Measurements from ENCODE around the gene CBX5.

The CBX5 gene

GRCh38 chr12:54227376-54227775, 52.5 kb downstream of the CBX5 start:
- no peak for DNase-seq (ENCODE audit: low spot score)

DNA sequence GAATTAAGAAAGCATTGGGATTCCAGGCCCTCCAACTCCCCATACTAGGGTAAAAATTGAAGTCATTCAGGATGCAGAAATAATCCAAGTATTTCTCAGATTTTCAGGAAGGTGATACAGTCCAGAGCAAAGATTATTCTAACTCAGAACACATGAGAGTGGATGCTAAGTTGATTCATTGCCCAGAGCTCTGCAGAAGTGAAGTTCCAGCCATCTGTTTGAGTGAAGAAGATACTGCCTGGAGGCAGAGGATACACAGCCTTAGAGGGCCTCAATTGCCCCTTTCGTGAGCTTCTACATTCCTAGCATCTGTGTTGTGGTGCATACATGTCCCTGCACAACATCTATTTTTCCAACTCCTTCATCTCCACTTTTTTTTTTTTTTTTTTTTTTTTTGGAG, 54.3 kb downstream of the CBX5 start:
- TF ChIP-seq, protein P1, sequence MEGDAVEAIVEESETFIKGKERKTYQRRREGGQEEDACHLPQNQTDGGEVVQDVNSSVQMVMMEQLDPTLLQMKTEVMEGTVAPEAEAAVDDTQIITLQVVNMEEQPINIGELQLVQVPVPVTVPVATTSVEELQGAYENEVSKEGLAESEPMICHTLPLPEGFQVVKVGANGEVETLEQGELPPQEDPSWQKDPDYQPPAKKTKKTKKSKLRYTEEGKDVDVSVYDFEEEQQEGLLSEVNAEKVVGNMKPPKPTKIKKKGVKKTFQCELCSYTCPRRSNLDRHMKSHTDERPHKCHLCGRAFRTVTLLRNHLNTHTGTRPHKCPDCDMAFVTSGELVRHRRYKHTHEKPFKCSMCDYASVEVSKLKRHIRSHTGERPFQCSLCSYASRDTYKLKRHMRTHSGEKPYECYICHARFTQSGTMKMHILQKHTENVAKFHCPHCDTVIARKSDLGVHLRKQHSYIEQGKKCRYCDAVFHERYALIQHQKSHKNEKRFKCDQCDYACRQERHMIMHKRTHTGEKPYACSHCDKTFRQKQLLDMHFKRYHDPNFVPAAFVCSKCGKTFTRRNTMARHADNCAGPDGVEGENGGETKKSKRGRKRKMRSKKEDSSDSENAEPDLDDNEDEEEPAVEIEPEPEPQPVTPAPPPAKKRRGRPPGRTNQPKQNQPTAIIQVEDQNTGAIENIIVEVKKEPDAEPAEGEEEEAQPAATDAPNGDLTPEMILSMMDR (IDR thresholded peaks at IDR 0.05), result no peak
- no peak overlapping the region for H3K27ac ChIP-seq
- no peak for DNase-seq (ENCODE audit: low spot score)
- no peak overlapping the region for H3K4me3 ChIP-seq

More at GRCh38 chr12:54227376-54227775, 52.5 kb downstream of the CBX5 start:
- Histone ChIP-seq H3K4me3 (no peak overlapping the region), H3K27ac (no peak overlapping the region)
- TF ChIP-seq, protein P1 (IDR thresholded peaks at IDR 0.05), result no peak

DNA sequence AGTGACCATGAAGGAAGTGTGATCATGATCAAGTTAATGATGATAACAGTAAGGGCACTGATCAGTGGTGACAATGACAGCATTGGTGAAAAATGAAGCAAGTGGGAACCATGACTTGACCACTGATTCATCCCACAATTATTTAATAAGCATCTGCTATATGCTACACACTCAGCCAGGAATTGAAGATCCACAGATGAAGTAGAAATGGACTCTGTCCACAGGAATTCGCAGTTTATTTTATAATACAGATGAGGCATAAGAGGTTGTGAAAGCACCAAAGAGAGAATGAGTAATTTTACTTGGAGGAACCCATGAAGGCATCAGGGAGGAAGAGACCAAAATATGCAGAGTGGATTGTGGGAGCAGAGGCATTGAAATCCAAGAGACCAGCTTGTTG, 57.3 kb downstream of the CBX5 start:
- Histone ChIP-seq H3K27ac (no peak overlapping the region), H3K4me3 (no peak overlapping the region)
- DNase-seq (ENCODE audit: low spot score), result no peak
- TF ChIP-seq, protein P1 (IDR thresholded peaks at IDR 0.05), result no peak

- DNase-seq (ENCODE audit: low spot score), result no peak
- TF ChIP-seq, protein P1 (IDR thresholded peaks at IDR 0.05), result no peak
- Histone ChIP-seq H3K27ac (no peak overlapping the region), H3K4me3 (no peak overlapping the region)
Observed at GRCh38 chr12:54221402-54221984, 58.4 kb downstream of the CBX5 start.

GRCh38 chr12:54220567-54220966, 59.4 kb downstream of the CBX5 start:
- TF ChIP-seq, protein P1 (IDR thresholded peaks at IDR 0.05), result no peak
- DNase-seq (ENCODE audit: low spot score), result no peak
- no peak overlapping the region for H3K27ac ChIP-seq
- no peak overlapping the region for H3K4me3 ChIP-seq

DNA sequence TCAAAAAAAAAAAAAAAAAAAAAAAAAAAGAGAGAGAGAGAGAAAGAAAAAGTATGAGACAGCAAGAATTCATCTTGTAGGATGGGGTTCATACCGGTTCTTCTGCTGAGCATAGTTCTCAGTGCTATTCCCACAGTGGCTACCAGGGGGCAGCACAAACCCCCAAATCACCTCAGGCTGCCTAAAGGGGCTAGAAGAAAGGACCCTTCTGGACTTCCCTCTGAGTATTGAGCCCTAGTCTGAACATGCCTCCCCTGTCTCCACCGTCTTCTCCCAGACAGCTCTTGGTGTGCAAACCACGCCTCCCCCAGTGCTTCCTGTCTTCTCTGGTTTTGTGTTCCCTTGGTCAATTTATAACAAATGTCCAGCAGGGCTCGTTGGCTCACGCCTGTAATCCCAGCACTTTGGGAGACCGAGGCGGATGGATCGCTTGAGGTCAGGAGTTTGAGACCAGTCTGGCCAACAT, 59.8 kb downstream of the CBX5 start:
- TF ChIP-seq, protein P1 (IDR thresholded peaks at IDR 0.05), result peak; percentile 44
- H3K27ac ChIP-seq, result no peak overlapping the region
- no peak for DNase-seq (ENCODE audit: low spot score)
- H3K4me3 ChIP-seq, result no peak overlapping the region

GRCh38 chr12:54217774-54218241, 62.1 kb downstream of the CBX5 start:
- TF ChIP-seq, protein P1 (IDR thresholded peaks at IDR 0.05), result no peak
- peak overlapping the region; percentile 66 for H3K4me3 ChIP-seq
- no peak overlapping the region for H3K27ac ChIP-seq
- DNase-seq (ENCODE audit: low spot score), result no peak

Data from coronary artery (tissue), 2 donors.